ENCODE measurements around the gene PEBP1.

Gene PEBP1

GRCh38 chr12:118135788-118136558 lies at the start of gene PEBP1:
PEBP1 (plus strand) TSS chr12:118136124; CDS start chr12:118136210, 86 bp downstream.
- DNase-seq (ENCODE audit: low read depth in 1 of 2, low spot score in 1 of 2) = peak; percentile 88 to 90

GRCh38 chr12:118089782-118090181 lies 46.1 kb upstream of the PEBP1 start:
- DNase-seq (ENCODE audit: low read depth in 1 of 2, low spot score in 1 of 2) = no peak

DNA sequence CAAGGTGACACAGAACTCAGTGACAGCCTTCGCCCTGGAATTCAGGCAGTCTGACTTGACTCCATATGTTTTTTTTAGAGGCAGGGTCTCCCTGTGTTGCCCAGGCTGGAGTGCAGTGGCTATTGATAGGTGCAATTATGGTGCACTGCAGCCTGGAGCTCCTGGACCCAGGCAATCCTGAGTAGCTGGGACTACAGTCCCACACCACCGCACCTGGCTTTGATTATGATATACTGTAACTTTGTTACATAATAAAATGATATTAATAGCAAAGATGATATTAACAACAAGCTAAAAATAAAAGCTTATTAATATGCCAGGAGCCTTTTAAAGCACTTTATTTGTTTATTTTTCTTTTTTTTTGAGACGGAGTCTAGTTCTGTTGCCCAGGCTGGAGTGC lies 41.9 kb upstream of the PEBP1 start:
- no peak for DNase-seq (ENCODE audit: low read depth in 1 of 2, low spot score in 1 of 2)

GRCh38 chr12:118098401-118098800 lies 37.5 kb upstream of the PEBP1 start:
- DNase-seq (ENCODE audit: low read depth in 1 of 2, low spot score in 1 of 2) = no peak

- no peak for DNase-seq (ENCODE audit: low read depth in 1 of 2, low spot score in 1 of 2)
Measured at GRCh38 chr12:118098911-118099671, 36.8 kb upstream of the PEBP1 start.

DNA sequence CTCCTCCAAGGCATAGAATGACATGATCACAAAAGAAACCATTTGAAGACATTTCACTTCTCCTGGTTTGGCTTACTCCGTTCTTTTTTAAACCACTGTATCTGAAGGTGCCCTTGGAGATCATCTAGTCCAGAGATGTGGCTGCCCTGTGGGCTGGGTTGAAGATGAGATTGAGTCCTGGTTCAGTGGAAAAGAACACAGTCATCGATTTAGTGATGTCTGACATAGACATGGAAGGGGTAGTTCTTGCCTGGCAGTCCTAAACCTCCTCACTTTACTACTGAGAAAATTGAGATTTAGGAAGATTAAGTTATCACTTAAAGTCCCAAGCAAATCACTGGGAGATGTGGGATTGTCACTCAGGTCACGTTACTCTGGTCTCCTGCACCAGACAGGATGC lies 34.9 kb upstream of the PEBP1 start:
- DNase-seq (ENCODE audit: low read depth in 1 of 2, low spot score in 1 of 2) = no peak

- DNase-seq (ENCODE audit: low read depth in 1 of 2, low spot score in 1 of 2) = no peak
Measured at GRCh38 chr12:118102070-118102469, 33.9 kb upstream of the PEBP1 start.

GRCh38 chr12:118102609-118103008 lies 33.3 kb upstream of the PEBP1 start:
- no peak for DNase-seq (ENCODE audit: low read depth in 1 of 2, low spot score in 1 of 2)

DNA sequence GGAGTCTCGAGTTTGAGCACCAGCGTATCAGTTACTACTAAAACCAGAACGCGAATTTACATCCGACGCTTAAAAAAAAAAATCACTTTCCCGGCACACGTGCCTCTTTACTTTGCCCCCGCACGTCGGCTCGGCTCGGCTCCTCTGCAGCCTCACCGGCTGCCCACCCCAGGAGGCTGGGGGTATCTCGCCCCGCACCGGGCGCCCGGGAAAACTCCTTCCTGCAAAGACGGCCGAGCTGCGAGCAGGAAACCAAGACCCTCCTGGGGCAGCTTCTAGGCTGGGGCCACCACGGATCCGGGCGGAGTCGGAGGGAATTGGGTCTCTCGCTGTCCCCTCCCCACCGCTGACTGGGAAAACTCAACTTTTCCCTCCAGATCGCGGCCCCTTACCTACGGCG lies 32.7 kb upstream of the PEBP1 start:
- DNase-seq (ENCODE audit: low read depth in 1 of 2, low spot score in 1 of 2) = no peak

- no peak for DNase-seq (ENCODE audit: low read depth in 1 of 2, low spot score in 1 of 2)
Measured at GRCh38 chr12:118103601-118104382, 32.1 kb upstream of the PEBP1 start, which contains the start of gene VSIG10. VSIG10 (minus strand) TSS chr12:118104011; CDS start chr12:118103671, 340 bp downstream.

- DNase-seq (ENCODE audit: low read depth in 1 of 2, low spot score in 1 of 2) = no peak
Measured at GRCh38 chr12:118107011-118107410, 28.9 kb upstream of the PEBP1 start.

- DNase-seq (ENCODE audit: low read depth in 1 of 2, low spot score in 1 of 2) = no peak
Measured at GRCh38 chr12:118107694-118108093, 28.2 kb upstream of the PEBP1 start.

DNA sequence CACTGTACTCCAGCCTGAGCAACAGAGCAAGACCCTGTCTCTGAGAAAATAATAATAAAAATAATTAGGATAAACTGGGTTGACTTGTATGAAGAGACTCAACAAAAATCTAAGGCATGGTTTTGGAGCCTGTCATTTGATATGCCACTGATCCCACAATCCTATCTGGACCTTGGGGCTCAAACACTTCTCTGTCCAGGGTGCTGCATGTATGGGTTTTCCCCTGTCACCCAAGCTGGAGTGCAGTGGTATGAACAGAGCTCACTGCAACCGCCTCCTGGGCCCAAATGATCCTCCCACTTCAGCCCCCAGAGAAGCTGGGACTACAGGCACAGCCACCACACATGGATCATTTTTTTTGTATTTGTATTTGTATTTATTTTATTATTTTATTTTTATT lies 26.8 kb upstream of the PEBP1 start:
- DNase-seq (ENCODE audit: low read depth in 1 of 2, low spot score in 1 of 2) = no peak

- no peak for DNase-seq (ENCODE audit: low read depth in 1 of 2, low spot score in 1 of 2)
Measured at GRCh38 chr12:118119449-118119879, 16.5 kb upstream of the PEBP1 start.

GRCh38 chr12:118120579-118121363 lies 15.2 kb upstream of the PEBP1 start:
- DNase-seq (ENCODE audit: low read depth in 1 of 2, low spot score in 1 of 2) = peak; percentile 26 to 43

DNA sequence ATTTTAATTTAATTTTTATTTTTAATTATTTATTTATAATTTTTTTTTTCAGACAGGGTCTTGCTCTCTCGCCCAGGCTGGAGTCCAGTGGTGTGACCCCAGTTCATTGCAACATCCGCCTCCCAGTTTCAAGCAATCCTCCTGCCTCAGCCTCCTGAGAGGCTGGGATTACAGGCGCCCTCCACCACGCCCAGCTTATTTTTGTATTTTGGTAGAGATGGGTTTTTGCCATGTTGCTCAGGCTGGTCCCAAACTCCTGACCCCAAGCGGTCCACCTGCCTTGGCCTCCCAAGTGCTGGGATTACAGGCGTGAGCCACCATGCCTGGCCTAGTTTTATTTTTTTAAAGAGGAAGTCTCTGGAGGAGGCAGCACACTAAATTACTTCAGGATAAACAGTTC lies 13.7 kb upstream of the PEBP1 start:
- DNase-seq (ENCODE audit: low read depth in 1 of 2, low spot score in 1 of 2) = no peak

- DNase-seq (ENCODE audit: low read depth in 1 of 2, low spot score in 1 of 2) = no peak
Measured at GRCh38 chr12:118124333-118124874, 11.5 kb upstream of the PEBP1 start.

DNA sequence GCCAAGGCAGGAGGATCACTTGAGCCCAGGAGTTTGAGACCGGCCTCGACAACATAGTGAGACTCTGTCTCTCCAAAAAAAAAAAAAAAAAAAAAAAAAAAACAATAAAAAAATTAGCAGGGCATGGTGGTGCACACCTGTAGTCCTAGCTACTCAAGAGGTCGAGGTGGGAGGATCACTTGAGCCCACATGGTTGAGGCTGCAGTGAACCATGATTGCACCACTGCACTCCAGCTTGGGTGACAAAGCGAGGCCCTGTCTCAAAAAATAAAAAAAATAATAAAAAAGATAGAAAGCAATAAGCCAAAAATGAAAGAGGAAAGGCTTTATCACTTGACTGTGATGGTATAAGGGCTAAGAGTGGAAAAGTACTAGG lies 10.2 kb upstream of the PEBP1 start:
- DNase-seq (ENCODE audit: low read depth in 1 of 2, low spot score in 1 of 2) = no peak

- DNase-seq (ENCODE audit: low read depth in 1 of 2, low spot score in 1 of 2) = no peak
Measured at GRCh38 chr12:118126119-118126757, 9.7 kb upstream of the PEBP1 start.

DNA sequence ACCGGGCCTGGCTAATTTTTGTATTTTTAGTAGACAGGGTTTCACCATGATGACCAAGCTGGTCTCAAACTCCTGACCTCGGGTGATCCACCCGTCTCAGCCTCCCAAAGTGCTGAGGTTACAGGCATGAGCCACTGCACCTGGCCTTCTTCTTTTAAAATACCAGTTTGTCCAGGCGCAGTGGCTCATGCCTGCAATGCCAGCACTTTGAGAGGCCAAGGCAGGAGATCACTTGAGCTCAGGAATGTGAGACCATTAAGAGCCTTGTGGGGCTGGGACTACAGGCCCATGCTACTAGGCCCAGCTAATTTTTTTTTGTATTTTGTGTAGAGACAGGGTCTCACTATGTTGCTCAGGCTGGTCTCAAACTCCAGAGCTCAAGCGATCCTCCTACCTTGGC lies 8.1 kb upstream of the PEBP1 start:
- DNase-seq (ENCODE audit: low read depth in 1 of 2, low spot score in 1 of 2) = no peak

Measured in activated T-helper 1 cell treated with anti-CD3 and anti-CD28 coated beads, Interleukin-2, amount 50 U/mL, for 16 hours (primary cell).